Chondrocyte (in vitro differentiated cells): ENCODE measurements around the gene FNDC3A. TPM values are rescaled to one million over a fixed set of nuclear protein-coding genes. Genes with fewer than 3 reads are reported as not detected.

Source experiments
- DNase-seq: peaks from one replicate; pipeline ENCODE4 v3.0.0; 2021; ENCODE audit warnings: mixed read lengths, low spot score
- H3K27ac Mint-ChIP-seq: one replicate; pipeline ENCODE4 v1.8.0; 2021; ENCODE audit warnings: mild to moderate bottlenecking, moderate library complexity, mixed read lengths; ENCODE audit not compliant: unreplicated experiment
- H3K27me3 Mint-ChIP-seq: 2 replicates; pipeline ENCODE4 v1.8.0; 2021; ENCODE audit warnings: low read depth, mixed read lengths
- H3K36me3 Mint-ChIP-seq: 2 replicates; pipeline ENCODE4 v1.8.0; 2021; ENCODE audit warnings: low read depth, mixed read lengths
- H3K4me1 Mint-ChIP-seq: 2 replicates; pipeline ENCODE4 v1.8.0; 2021; ENCODE audit warnings: low read depth, mild to moderate bottlenecking, mixed read lengths
- H3K4me3 Mint-ChIP-seq: one replicate; pipeline ENCODE4 v1.8.0; 2021; ENCODE audit warnings: mild to moderate bottlenecking, moderate library complexity, mixed read lengths; ENCODE audit not compliant: unreplicated experiment
- H3K9me3 Mint-ChIP-seq: 2 replicates; pipeline ENCODE4 v1.8.0; 2021; ENCODE audit warnings: low read depth, mixed read lengths
- CTCF ChIP-seq: fragments of 200-600 bp; sonication (generic); IDR thresholded peaks from 2 replicates; pipeline ENCODE4 v1.5.0; 2021; ENCODE audit warnings: antibody characterized with exemption, mild to moderate bottlenecking, moderate library complexity
- total RNA-seq: library from RNA; stranded (reverse); gene quantifications from 3 replicates; pipeline ENCODE4 v1.2.1, GENCODE V29; 2021

The FNDC3A gene
- total RNA-seq, 1 donor from 2014 or later, result 34.3 TPM

- no peak for DNase-seq
- no peak overlapping the region for H3K4me3 Mint-ChIP-seq
- no peak overlapping the region for H3K27ac Mint-ChIP-seq
- H3K9me3 Mint-ChIP-seq, result no peaks in the 10 kb centered on the region
- no peaks in the 10 kb centered on the region for H3K36me3 Mint-ChIP-seq
- peaks cover 16% of the 10 kb centered on the region for H3K4me1 Mint-ChIP-seq
- H3K27me3 Mint-ChIP-seq, result no peaks in the 10 kb centered on the region
- no peak for TF ChIP-seq CTCF
Measured at GRCh38 chr13:48983331-48983730, 7.6 kb downstream of the FNDC3A start.

- Mint-ChIP-seq H3K4me1 (no peaks in the 10 kb centered on the region), H3K27me3 (no peaks in the 10 kb centered on the region), H3K9me3 (peaks cover 4% of the 10 kb centered on the region), H3K36me3 (peaks cover 2% of the 10 kb centered on the region), H3K4me3 (no peak overlapping the region), H3K27ac (no peak overlapping the region)
- TF ChIP-seq CTCF, result no peak
- no peak for DNase-seq
Measured at GRCh38 chr13:48985756-48986155, 10.0 kb downstream of the FNDC3A start.

- Mint-ChIP-seq H3K36me3 (peaks cover 6% of the 10 kb centered on the region), H3K9me3 (peaks cover 10% of the 10 kb centered on the region), H3K4me1 (peaks cover 8% of the 10 kb centered on the region), H3K27ac (no peak overlapping the region), H3K4me3 (no peak overlapping the region), H3K27me3 (no peaks in the 10 kb centered on the region)
- TF ChIP-seq CTCF, result no peak
- no peak for DNase-seq
Measured at GRCh38 chr13:48990900-48991299, 15.2 kb downstream of the FNDC3A start.

- no peak overlapping the region for H3K4me3 Mint-ChIP-seq
- TF ChIP-seq CTCF, result no peak
- H3K9me3 Mint-ChIP-seq, result peaks cover 10% of the 10 kb centered on the region
Measured at GRCh38 chr13:48993150-48993549, 17.4 kb downstream of the FNDC3A start.

GRCh38 chr13:48994706-48995105 is 19.0 kb downstream of the FNDC3A start:
- Mint-ChIP-seq H3K4me1 (peaks cover 8% of the 10 kb centered on the region), H3K4me3 (no peak overlapping the region), H3K9me3 (peaks cover 17% of the 10 kb centered on the region), H3K36me3 (peaks cover 11% of the 10 kb centered on the region), H3K27me3 (no peaks in the 10 kb centered on the region), H3K27ac (peak overlapping the region; percentile 32)
- DNase-seq, result no peak
- no peak for TF ChIP-seq CTCF

More at GRCh38 chr13:48993150-48993549, 17.4 kb downstream of the FNDC3A start:
- Mint-ChIP-seq H3K4me1 (peaks cover 8% of the 10 kb centered on the region), H3K27me3 (no peaks in the 10 kb centered on the region), H3K36me3 (peaks cover 6% of the 10 kb centered on the region), H3K27ac (no peak overlapping the region)
- no peak for DNase-seq
